NB4 (cell line): ENCODE measurements around the gene LRCH1.

ENCODE experiments used
- MYC ChIP-seq: IDR thresholded peaks from 2 replicates; pipeline ENCODE4 v1.6.1; 2011; ENCODE audit warnings: low read depth, low read length
- POLR2A ChIP-seq: IDR thresholded peaks from 2 replicates; pipeline ENCODE4 v1.6.1; 2011; ENCODE audit warnings: mild to moderate bottlenecking; ENCODE audit not compliant: insufficient read length; ENCODE audit errors: extremely low read depth
- TF ChIP-seq, protein P1 (sequence below): IDR thresholded peaks from one replicate; pipeline ENCODE4 v1.5.1; 2012; ENCODE audit warnings: low read depth, low read length

DNA sequence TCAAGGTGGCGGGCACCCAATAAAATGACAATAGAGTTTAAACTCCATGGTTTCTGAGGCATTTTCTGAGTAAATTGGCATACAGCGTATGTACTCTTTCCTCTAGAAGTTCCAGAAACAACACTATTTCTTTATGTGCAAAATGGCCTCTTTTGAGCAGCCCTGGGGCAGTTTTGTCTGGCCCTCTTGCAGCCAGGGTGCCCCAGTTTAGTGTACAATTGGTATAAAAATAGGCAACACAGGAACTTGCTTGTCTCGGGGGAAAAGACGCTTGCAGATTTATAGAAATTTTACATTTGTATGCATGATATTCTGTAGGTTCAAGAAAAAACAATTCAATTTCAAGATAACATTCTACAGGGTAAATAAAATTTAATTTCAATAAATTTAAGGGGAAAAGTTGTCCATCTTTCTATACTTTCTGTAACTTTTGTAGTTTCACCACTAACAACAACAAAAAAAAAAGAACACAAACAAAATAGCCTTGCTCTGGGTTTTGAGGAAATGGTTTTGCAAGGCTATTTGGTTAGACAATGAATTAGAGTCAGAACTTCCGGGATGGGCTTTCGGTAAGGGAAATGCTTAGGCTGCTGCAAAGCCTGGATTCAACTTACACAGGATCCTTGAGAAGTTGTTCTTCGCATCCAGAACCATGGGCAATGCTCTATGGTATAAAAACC, 45.3 kb downstream of the LRCH1 start:
- TF ChIP-seq, protein P1, sequence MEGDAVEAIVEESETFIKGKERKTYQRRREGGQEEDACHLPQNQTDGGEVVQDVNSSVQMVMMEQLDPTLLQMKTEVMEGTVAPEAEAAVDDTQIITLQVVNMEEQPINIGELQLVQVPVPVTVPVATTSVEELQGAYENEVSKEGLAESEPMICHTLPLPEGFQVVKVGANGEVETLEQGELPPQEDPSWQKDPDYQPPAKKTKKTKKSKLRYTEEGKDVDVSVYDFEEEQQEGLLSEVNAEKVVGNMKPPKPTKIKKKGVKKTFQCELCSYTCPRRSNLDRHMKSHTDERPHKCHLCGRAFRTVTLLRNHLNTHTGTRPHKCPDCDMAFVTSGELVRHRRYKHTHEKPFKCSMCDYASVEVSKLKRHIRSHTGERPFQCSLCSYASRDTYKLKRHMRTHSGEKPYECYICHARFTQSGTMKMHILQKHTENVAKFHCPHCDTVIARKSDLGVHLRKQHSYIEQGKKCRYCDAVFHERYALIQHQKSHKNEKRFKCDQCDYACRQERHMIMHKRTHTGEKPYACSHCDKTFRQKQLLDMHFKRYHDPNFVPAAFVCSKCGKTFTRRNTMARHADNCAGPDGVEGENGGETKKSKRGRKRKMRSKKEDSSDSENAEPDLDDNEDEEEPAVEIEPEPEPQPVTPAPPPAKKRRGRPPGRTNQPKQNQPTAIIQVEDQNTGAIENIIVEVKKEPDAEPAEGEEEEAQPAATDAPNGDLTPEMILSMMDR = no peak
- TF ChIP-seq MYC (0 out of 2 replicates have a peak, but pooled peaks have one; percentile 24), POLR2A (no peak)
